Activated gamma-delta T cell treated with anti-CD3 and anti-CD28 coated beads, Interleukin-2, amount 50 U/mL, for 16 hours (primary cell): Measurements from ENCODE around the gene STARD9.
"Not testable (repeated sequence)": the region's sequence is repeated elsewhere in the genome, so short reads cannot be mapped to it uniquely, and the experiment has no call there.

Experiments
- DNase-seq: peaks from one replicate; pipeline ENCODE4 v3.0.0-alpha.2; 2020; ENCODE audit warnings: low read depth

The STARD9 gene

DNA sequence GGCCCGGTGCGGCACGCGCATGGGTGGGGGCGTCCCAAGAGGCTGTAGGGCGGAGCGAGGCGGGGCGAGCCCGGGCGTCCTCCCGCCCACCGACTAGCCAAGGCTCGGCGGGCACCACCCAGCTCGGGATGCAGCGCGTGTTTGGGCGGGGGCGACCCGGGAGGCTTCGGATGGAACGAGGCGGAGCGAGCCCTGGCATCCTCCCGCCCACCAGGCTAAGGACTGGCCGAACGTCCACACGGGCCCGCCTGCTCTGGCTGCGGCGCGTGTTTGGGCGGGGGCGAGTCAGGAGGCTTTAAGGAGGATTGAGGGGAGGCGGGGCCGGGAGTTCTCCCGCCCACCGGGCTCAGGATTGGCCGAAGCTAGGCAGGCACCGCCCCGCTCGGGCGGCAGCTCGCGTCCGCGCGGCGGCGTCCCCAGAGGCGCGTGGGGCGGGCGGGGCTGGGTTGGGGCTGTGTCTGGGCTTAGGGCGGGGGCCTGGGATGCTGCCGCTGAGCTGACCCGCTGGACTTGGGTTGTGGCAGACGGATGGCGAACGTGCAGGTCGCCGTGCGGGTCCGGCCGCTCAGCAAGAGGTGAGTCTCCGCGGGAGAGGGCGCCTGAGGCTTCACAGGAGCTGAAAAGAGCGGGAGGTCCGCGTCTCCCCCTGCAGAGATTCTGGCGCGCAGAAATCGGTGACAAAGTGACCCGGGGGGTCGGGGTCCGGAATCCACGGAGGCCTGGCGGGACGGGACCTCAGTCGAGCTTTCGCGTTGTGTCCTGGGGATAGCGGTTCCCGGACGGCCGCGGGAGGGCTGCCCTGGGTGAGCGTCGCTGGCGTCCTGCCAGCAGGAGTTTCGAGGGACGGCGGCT, at the start of gene STARD9:
TSS of gene STARD9 (plus strand) at position 419 of the 852 bp plus-strand sequence. CDS start at position 529, 110 bp downstream.
- peak; percentile 91 for DNase-seq

DNA sequence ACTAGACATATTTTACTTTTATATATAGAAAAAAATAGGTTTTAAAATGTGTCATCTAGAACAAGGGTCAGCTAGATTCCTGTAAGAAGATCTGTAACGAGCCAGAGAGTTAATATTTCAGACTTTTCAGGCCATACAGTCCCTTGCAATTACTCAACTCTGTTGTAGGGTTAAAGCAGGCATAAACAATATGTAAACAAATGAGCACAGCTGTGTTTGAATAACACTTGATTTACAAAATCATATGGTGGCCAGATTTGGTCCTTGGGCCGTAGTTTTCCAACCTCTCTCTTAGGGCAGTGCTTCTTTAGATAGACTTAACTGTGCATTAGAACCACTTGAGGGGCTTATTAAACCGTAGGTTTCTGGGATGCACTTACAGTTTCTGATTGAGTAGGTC, 46.4 kb upstream of the STARD9 start:
- no peak for DNase-seq

DNA sequence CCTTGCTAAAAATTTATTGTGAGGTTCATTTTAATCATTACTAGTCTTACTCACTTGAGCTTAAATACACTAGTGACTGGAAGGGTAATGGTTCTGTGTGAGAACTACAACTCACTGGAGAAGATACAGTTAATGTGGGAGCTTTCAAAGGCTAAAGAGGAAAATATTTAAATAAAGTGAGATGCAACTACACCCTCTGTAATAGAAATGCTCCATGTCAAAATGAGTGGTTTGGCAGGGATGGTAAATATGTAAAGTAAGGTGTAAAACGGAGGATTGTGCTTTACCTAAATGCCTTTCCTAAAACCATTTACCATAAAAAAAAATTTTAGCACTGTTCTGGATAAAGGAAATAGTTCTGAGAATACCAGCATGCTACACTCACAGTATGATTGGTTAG, 42.2 kb upstream of the STARD9 start:
- no peak for DNase-seq

DNA sequence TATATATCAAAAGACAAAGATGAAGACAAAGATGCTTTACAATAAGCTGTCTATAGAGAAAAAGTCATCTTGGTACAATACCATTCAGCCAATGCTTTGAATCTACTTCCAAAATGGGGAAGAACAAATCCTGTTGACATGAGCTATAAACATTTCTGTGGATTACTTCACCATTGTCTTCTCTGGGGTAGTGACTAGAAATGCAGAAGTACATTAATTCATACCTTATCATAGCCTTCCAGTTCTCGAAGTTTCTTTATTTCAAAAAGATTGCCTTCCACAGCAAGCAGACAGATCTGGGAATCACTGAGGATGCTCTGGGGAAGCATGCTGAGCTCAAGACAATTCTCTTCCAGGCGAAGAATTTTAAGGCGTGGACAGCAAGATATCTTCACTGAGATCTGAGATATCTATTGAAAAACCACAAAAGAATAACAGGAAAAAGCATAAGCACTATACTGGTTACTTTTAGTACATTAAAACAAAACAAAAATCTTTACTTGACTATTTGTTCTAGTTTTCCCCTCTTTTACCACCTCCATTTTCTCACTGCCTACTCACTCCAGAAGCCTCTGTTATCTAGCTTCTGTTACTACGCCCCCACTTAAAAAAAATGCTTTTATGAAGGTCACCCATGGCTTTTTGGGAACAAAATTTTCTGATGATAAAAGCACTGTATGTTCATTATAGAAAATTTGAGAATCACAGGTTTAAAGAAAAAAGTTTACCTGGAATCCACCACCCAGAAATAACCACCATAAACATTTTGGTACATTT, 30.4 kb upstream of the STARD9 start:
- DNase-seq = no peak

DNA sequence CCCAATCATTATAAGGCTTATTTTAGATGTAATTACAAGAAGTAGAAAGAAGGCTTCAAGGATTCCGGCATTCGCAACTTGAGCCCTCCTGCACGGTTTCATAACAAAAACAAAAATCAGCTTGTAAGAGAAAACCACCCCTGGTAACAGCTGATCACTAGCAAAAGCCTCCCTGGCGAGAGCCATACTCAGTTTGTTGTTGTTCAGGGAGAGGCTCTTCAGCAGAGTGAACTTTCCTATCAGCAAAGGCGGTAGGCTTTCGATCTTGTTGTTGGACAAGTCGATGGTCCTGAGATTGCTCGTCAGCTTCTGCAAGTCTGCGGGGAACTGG, 27.5 kb upstream of the STARD9 start:
- DNase-seq = no peak

DNA sequence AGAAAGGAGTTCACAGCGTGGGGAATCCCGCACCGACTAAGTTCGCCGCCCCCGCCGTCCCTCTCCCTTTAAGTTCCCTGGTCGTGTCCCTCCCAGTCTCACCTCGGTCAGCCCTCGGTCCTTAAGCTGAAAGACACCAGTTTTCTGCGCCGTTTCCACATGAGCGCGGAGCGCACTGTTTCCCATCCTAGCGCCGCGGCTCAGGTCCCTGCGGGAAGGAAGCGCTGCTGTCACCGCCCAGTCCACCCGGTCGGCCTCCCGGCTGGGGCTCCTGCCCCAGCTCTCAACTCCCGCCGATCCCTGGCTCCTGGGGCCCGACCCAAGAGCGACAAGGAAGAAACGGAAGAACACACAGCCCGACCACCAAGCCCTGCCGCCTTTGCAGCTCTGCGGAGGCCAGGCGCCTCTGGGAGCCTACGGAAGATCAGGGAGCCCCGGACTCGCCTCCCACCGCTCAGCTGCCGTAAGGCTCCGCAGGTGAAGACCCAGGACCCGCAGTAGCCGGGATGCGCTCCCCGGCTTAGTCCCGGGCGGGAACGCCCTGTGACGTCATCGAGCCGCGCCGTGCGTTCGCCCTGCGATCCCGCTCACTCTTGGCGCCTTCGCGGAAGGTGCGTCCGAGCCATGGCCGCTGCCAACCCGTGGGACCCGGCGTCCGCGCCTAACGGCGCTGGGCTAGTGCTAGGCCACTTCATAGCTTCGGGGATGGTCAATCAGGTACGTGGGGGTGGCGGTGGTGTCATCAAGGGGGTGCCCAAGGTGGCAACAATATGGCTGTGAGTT, 27.0 kb upstream of the STARD9 start, which contains the start of the genes HAUS2 and LRRC57:
TSS of gene HAUS2 (plus strand) at position 590 of the 783 bp plus-strand sequence. CDS start at position 625, 35 bp downstream.
TSS of gene LRRC57 (minus strand) at position 545 of the 783 bp plus-strand sequence. CDS start at position 186, 359 bp downstream.
- peak; percentile 75 for DNase-seq

DNA sequence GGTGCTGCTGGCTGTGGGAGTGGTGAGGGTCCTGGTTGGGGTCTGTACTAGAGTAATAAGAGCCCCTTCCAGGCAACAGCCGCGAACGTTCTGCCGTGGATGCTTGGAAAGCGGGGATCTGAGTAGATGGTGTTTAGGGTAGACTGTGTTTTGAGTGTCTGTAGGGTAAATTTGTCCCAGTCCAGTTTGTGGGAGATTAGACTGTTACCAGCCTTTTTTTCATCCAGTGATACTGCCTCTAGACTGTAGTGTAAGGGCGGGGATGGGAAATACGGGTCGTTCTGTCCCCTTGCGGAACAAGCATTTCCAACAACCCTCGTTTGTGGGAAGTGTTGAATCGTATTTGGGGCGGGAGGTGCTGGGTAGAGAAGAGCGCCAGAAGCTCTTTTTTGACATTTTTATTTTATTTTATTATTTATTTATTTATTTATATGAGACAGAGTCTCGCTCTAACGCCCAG, 26.3 kb upstream of the STARD9 start:
- DNase-seq = no peak

DNA sequence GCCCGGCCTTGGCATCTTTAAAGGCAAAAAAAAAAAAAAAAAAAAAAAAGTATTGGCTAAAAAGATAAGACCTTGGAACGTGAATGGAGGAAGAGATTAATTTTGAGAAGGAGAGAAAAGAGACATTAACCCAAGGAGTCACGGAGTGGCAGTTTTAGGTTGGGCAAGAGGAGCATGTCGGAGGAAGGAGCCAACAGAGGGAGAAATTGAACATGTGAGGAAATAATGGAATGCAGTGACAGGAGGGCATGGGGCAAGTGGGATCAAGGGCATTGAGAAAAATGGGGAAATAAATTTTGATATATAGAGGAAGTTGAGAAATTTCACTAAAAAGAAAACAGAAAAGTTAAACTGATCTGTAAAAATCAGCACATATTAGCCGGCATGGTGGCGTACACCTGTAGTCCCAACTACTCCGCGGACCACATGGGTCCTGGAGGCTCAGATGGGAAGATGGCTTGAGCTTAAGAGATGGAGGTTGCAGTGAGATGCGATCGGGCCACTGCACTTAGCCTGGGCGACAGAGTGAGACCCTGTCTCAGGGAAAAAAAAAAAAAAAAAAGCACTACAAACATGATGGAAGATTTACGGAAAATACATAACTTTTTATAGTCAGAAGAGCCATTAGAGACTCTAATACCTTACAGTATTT, 25.5 kb upstream of the STARD9 start:
- no peak for DNase-seq

DNA sequence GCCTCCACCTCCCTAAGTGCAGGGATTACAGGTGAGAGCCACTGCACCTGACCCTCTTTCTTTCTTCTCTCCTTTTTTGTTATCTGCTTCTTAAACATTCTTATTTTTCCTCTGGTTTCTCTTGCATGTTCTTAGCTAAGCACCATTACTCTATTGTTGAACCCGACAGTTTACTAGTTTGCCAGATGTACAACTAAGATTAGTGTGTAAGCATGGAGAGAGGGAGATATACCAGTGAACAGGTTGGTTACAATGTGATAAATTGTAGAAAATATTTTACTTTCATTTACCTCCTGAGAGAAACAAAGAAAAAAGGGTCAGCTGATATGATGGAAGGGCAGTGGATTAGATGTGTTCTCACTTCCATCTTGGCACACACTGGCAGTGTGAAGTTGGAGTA, 21.9 kb upstream of the STARD9 start:
- no peak for DNase-seq

DNA sequence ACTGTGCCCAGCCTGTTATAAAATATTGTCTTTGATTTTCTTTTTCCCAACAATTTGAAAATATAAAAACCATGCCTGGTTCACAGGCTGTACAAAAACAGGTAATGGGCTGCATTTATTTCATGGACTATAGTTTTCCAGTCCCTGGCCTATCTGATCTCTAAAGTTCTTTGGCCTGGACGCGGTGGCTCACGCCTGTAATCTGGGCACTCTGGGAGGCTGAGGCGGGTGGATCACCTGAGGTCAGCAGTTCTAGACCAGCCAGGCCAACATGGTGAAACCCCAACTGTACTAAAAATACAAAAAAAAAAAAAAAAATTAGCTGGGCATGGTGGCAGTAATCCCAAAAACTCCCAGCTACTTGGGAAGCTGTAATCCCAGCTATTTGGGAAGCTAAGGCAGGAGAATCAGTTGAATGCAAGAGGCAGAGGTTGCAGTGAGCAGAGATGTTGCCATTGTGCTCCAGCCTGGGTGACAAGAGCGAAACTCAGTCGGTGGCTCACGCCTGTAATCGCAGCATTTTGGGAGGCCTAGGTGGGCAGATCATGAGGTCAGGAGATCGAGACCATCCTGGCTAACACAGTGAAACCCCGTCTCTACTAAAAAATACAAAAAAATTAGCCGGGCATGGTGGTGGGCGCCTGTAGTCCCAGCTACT, 18.7 kb upstream of the STARD9 start:
- DNase-seq = not testable (repeated sequence)

DNA sequence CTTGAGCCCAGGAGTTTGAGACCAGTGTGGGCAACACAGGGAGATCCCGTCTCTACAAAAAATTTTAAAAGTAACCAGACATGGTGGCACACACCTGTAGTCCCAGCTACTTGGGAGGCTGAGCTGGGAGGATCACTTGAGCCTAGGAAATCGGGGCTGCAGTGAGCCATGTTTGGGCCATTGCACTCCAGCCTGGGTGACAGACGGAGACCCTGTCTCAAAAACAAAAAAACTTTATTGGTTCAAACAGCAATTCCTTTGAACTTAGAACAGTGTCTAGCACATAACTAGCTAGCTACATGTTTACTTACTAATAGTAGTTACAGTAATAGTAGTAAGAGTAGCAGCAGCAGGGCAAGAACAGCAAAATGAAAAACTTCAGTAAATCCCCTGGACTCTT, 16.7 kb upstream of the STARD9 start:
- DNase-seq = no peak

DNA sequence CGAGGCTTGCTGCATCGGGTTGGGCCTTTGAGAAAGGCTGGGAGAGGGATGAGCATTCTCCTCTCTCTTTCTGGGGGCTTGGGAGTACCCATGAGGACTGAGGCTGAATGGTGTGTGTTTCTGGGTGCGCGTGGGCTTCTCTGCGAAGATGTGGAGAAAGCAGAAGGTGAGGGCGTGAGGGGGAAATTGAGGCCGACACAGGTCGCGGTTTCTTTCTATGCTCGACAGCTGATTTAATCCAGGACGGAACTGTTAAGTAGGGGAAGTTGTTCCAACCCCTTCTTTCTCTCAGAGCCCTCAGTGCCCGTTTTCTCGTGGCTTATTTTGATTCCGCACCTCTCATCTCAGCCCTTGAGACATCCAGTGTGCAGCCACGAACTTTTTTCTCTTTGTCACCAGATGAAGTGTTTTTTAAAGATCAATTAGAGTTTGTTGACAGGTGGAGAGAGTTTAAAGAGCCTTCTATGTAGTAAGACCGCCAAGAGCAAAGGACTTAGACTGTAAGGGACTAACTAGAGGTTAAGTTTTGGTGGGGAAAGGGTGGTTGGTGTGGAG, 711 bp downstream of the STARD9 start:
- DNase-seq = no peak

DNA sequence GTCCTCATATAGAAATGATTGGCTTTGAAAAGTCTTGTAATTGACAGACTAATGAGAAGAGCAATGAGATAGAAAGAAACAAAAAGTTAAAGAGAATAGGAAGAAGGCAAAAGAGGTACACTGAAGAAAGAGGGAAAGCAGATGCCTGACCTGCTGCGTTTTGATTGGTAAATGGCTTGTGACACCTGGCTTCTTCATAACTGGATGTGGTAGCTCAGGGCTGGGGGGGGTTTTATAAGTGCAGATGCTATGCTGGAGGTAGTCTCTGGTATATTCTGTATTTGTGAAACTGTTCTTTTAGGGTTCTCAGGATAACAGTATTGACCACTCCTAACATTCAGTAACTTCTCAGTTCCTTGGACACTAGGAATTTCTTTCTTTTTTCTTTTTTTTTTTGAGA, 1.4 kb downstream of the STARD9 start:
- DNase-seq = no peak

DNA sequence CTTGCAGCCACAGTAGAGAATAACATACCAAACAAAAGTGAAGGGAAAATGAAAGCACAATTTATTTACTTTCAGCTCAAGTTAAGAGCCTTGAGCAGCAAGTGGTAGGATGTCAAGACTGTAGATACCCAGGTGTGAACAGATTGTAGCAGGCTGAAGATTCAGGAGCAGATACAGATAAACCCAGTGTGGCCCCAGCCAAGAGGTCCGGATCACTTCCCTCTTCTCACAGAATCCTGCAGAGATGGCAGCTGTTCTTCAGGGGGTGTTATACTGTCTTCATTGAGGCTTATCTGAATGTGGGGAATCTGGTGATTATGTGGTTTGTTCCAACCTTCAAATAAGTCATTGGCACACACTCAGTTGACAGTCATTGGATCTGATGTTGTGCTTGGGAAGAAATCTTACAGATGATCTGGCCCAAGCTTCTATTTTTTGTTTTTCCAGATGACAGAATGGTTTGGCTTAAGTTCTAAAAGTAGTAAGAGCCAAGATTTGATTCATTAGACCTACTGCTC, 2.2 kb downstream of the STARD9 start:
- no peak for DNase-seq

DNA sequence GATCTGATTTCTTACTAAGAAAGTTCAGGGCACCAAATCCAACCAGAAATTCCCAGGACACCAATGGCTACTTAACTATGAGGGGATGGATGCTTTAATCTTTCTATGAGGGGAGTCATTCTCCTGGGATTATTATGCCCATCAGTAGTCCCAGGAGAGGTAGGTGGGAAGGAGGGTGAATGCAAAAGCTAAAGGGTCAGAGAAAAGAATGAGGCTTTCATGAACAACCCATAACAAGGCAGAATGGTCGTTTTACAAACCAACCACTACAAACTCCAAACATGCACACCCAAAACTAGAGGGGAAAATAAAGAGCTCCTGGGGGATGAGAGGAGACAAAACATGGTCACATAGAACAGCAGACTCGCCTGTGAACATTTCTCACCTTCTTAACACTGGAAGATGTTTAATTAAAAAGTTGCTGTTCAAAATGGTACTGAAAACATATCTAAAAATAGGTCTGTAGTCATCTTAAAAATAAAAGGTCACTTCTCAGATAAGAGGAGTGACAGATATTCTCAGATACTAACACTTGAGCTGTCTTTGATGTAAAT, 3.7 kb downstream of the STARD9 start:
- DNase-seq = no peak

DNA sequence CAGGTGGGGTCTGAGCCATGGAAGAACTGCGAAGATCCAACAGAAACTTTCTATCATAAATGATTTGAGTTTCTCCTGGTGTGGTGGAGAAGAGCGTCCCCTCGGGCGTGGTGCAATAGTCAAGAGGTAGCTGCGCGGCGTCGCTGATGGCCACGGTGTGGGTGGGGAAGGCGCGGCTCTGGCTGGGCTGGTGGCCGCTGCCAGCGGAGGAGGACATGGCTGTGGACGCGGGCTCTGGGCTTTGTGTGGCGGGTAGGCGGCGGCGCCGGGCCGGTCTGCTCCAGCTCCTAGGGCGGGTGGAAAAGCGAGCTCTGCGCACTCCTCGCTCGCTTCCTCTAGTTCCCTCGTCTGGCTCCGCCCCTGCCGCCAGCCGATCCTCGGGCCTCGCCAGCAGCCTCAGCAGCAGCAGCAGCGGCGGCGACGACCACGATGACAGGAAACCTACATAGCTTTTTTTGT, 5.9 kb downstream of the STARD9 start:
- DNase-seq = peak; percentile 65

DNA sequence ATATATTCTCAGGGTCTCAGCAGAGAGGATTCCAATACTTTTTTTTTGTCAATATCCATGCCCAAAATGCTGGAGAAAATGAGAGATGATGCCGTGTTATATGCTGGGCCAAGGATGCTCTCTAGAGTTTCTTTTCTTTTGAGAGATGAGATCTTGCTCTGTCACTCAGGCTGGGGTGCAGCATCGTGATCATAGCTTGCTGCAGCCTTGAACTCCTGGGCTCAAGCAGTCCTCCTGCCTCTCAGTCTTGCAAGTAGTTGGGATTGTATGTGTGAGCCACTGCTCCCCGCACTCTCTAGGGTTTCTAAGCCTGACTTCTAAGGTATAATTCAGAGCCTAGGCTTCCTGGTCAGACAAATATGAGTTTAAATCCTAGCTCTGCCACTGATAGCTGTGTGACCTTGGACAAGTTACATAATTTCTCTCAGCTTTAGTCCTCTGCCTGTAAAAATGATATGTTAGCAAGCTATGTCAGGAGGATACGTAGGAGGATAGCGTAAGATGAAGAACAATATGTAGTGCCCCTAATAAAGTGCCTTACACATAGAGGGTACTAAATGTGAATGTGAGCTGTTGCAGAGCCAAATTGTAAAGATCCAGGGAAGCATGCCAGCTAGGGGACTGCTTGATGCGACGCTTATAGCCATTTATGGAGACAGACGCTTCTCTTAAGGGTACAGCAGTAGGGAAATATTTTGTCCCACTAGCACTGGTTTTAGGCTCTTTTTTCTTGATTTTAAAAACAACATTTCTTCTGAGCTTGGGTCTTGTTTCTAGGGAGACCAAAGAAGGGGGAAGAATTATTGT, 7.4 kb downstream of the STARD9 start:
- no peak for DNase-seq

DNA sequence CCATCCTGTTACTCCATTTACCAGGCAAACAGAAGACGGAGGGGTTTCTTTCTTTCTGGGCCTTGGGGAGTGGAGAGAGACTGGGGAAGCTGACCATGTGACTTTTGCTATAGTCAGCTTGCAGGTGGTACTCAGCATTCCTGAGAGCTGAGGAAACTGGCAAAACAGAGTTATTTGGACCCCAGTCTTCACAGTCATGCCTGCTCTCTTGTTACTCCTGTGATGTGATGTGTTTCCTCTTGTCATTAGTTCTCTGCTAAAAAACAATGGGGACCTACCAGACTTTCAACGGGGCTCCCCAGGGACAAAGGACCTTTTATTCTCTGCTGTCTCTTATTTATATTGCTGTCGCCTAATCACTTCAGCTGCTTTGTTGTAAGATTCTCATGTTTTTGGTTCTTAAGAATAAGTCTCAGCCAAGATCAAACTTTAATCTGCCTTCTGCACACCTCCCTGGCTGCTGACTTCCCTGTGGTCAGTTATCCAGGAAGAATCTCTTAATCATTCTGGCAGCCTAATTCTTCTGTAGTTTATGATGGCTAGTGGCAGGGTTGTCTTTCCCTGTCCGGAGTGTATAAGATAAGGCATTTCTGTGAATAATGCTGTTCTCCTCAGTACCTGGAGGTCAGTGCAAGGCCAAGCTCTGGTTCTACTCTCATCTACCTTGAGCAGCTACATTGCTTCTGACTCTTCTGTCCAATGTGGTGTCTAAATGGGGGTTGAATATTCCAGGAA, 8.8 kb downstream of the STARD9 start:
- no peak for DNase-seq
